ENCODE data around the gene POLR1B.

DNA sequence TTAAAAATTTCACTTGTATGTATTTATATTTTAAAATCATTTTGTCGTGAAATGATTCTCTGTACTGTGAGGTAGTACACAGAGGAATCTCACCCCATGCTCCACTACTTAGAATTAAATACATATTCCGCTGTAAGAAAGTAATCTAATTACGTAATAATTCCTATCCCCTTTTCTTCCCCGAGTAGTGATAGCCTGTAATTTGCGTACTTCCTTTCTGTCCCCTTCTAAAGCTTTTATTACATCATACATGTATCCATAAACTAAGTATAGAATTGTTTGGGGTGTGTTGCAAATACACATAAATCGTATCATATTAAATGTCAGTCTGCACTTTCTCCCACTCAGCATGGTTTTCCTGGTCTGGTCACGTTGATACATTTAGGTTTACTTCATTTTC, 29.7 kb downstream of the POLR1B start:
- no peak for TF ChIP-seq POLR2A (IDR thresholded peaks at IDR 0.05; ENCODE audit: low read length)
- no peak for TF ChIP-seq GATA1 (IDR thresholded peaks at IDR 0.05; ENCODE audit: low read depth, low read length)

Data from erythroblast (primary cell).